ENCODE results near the gene C1GALT1C1. TPM values are rescaled to one million over a fixed set of nuclear protein-coding genes. Genes with fewer than 3 reads are reported as not detected.

Gene C1GALT1C1
- 81.2 and 86.6 TPM in 2 replicates for total RNA-seq

GRCh38 chrX:120629667-120630537 is at the start of gene C1GALT1C1:
Gene C1GALT1C1, minus strand, starts transcription at chrX:120630054. Its CDS starts 2,888 bp downstream, at chrX:120627166.

GRCh38 chrX:120603707-120604360 is 26.0 kb downstream of the C1GALT1C1 start, which contains the start of gene MCTS1:
Gene MCTS1, plus strand, starts transcription at chrX:120604101. Its CDS starts 136 bp downstream, at chrX:120604237.

Other genes with a start within 250 kb of the C1GALT1C1 start
- 163 and 192 TPM in 2 replicates for gene LAMP2, start 160.8 kb downstream of the C1GALT1C1 start, total RNA-seq
- gene CUL4B, start 69.1 kb downstream of the C1GALT1C1 start, total RNA-seq = 180 and 230 TPM in 2 replicates
- gene MCTS1, start 26.0 kb downstream of the C1GALT1C1 start, total RNA-seq = 72.5 and 75.5 TPM in 2 replicates
- not detected in 2 replicates for gene CT47B1, start 245.8 kb upstream of the C1GALT1C1 start, total RNA-seq

Measured in thoracic aorta endothelial cell (primary cell).